Measurements from ENCODE around the gene RGS21.

Gene RGS21

DNA sequence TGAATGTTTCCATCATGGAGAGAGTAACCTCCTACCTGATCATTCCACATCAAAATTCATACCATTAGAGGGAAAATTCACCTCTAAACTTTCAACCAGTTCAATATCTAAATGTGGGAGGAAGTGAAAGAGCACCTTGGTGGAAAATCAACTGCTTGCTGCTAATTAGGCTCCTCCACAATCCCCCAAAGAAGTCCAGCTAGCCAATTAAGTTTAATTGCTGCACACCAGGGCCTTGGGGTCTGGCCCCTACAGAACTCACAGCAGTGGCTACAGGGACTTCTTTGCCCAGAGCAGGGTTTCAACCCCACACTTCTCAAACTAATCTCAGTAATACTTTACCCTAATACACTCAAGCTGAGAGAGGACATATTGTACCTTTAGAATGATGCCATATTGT is 62.1 kb downstream of the RGS21 start:
- DNase-seq (ENCODE audit: low spot score) = no peak

DNA sequence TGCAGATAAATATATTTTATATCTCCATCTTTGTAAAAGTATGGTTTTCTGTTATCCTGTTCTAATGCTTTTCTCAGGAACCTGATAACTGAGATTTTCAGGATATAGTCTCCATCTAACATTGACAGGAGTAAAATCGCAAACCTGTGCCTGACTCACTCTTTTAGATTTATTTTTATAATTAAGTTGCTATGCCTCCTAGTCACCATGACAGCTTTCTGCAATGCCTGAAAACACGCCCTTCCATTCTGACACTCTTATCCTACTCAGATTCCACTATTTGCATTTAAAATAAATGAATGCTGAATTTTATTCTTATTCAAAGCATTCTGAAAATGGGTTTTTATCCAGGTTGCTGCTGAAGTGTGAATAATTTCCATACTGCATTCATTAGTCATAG is 62.8 kb downstream of the RGS21 start:
- no peak for DNase-seq (ENCODE audit: low spot score)

DNA sequence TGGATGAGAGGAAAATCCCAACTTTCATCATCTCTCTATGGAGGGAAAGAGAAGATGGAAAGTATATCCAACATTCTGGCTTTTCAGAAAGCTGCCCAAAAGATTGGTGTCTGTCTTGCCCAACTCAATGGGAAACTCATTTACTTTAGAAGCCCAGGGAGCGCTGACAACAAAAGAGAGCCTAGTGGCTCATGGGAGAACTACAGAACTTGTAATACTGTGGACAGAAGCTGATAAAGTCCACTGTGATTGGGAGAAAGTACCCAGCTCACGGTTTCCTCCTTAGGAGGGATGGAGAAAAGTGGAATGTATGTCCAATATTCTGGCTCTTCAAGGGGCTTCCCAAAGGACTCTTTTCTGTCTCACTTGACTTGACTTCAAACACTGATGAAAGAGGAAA is 66.0 kb downstream of the RGS21 start:
- DNase-seq (ENCODE audit: low spot score) = no peak

DNA sequence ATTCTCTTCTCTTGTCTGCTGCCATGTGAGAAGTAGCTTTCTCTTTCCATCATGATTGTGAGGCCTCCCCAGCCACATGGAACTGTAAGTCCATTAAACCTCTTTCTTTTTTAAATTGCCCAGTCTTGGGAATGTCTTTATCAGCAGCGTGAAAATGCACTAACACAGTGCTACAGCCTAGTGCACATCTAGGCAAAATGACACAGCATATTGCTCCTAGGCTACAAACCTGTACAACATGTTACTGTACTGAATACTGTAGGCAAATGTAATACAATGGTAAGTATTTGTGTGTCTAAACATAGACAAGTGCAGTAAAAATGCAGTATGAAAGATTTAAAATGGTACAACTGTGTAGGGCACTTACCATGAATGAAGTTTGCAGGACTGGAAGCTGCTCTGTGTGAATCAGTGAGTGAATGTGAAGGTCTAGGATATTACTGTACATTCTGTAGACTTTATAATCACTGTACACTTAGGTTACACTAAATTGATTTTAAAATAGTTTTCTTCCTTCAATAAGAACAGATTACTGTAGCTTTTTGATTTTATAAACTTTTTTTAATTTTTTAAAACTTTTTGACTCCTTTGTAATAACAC is 69.4 kb downstream of the RGS21 start:
- DNase-seq (ENCODE audit: low spot score) = no peak

DNA sequence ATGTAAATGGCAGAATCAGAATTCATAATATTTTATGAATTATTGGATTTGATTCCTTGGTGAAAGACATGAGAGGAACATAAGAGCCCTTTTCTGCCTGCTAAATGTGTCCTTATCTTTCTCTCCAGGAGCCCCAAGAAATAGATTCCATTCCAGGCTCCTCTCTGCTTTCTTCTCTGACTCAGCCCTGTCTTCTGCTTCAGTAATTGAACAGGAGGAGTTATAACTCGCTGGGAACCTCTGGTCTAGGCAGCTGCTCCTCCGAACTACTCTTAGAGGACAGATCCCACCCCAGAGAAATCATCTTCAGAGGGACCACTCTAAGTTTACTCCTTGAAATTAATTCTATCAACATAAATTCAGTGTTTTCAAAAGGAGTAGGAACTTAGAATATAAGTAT is 78.4 kb downstream of the RGS21 start:
- DNase-seq (ENCODE audit: low spot score) = no peak

DNA sequence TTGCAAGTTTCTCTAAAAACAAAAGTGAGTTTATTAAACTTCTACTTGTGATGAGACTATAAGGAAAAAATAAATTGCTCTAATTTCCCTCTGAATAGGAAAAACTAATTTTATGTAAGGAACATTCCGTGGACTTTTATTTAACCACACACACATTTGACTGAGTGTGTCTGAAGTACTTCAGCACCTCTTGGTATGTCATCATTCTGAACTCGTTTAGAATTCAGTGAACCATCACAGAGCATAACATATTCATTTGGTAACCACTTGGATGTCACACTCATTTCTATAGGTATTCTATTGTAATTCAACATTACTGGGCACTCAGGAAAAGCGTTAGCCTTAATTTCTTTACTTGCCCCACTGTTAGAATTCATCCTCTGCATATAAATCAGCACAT is 79.1 kb downstream of the RGS21 start:
- DNase-seq (ENCODE audit: low spot score) = no peak

DNA sequence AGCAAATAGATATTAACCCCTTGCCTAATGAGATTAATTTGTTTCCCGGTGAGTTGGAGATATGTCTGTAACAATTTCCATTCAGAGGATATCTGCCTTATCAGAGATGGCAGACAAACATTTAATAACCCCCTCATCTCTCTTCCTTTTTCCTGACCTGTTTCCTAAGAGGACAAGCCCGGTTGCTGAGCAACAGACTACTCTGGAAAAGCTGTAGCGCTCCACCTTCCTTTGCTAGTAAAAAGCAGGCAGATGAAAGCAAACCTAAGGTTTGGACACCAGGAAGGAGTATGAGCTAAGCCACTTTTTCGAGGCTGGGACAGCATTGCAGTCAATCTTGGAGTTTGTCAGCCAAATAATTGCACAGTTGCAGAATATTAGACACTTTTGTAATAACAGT is 82.4 kb downstream of the RGS21 start:
- DNase-seq (ENCODE audit: low spot score) = no peak

DNA sequence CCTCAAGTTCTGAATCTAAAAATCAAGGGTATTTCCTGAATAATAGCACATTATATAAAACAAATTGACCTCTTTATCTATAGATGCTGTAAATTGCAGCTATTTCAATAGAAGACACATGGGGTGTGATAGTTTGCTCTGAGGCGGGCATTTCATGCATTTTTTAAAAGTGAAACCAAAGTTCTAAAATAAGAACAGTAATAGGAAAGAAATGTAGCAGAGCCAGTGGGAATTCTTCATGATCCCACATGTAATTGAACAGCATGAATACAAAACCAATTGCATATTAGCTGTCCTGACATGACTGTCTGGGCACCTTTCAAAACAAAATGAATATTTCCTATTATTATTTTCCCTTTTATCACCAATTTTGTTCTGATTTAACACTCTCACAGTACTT is 85.0 kb downstream of the RGS21 start:
- peak; percentile 16 for DNase-seq (ENCODE audit: low spot score)

DNA sequence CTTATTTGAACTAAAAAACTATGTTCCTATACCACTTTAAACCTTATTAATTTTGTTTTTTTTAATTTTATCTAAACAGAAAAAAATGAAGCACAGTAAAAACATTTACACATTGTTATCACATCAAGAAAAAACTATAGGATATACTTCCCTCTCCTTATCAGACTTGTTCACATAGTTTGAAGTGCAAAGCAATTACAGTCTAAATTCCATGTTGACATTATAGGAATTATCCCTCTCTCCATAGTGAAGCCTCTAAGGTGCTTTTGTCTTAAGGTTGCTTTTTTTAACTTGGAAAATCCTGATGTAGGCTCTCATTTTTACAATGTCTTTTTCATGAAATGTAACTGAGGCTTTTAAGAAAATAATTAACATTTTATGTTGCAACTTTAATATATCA is 85.8 kb downstream of the RGS21 start:
- no peak for DNase-seq (ENCODE audit: low spot score)

DNA sequence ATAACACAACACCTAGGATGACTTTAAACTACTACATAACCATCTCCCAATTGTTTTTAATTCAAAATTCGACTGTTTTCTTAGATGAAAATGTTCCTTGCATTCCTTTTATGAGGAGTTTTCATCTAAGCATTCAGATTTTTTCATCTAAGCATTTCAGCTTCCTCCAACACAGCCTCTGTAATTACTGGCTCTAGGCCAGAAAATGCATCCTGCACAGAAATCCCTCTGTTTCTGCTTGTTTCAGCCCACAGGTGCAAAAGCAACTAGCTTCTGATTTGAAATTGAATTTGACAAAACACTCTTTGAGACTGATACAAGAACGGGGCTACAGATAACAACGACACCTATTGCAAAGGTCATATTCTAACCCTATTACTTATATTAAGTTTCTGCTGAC is 90.4 kb downstream of the RGS21 start:
- no peak for DNase-seq (ENCODE audit: low spot score)

All from AG20443 (cell line).